Activated CD4-positive, alpha-beta memory T cell treated with anti-CD3 and anti-CD28 coated beads, Interleukin-2, amount 10 ng/mL, durations not matched to agents 7 days and 5 days (primary cell): ENCODE measurements around the gene POM121L2. TPM values are rescaled to one million over a fixed set of nuclear protein-coding genes. Genes with fewer than 3 reads are reported as not detected.

Source experiments
- CTCF ChIA-PET: fragments of 350-600 bp; sonication (Branson Sonifier 250); formaldehyde crosslinking; loops from one replicate; lab custom pipeline; 2021; ENCODE audit warnings: antibody characterized with exemption, inconsistent platforms; lab: Charles Lee
- POLR2A ChIA-PET: fragments of 350-600 bp; sonication (Branson Sonifier 250); formaldehyde crosslinking; loops from one replicate; lab custom pipeline; 2021; ENCODE audit warnings: antibody characterized with exemption; lab: Charles Lee
- DNase-seq: peaks from one replicate; pipeline ENCODE4 v3.0.0-alpha.2; 2020
- H3K27ac Mint-ChIP-seq: one replicate; pipeline ENCODE4 v1.8.0; 2021; ENCODE audit warnings: mild to moderate bottlenecking, mixed read lengths
- H3K27me3 Mint-ChIP-seq: one replicate; pipeline ENCODE4 v1.8.0; 2021; ENCODE audit warnings: mixed read lengths
- H3K36me3 Mint-ChIP-seq: one replicate; pipeline ENCODE4 v1.8.0; 2021; ENCODE audit warnings: low read depth, mixed read lengths
- H3K4me1 Mint-ChIP-seq: one replicate; pipeline ENCODE4 v1.8.0; 2021; ENCODE audit warnings: mixed read lengths
- H3K4me3 Mint-ChIP-seq: one replicate; pipeline ENCODE4 v1.8.0; 2021; ENCODE audit warnings: mild to moderate bottlenecking, mixed read lengths
- H3K9me3 Mint-ChIP-seq: one replicate; pipeline ENCODE4 v1.8.0; 2021; ENCODE audit warnings: mixed read lengths
- total RNA-seq, 2 experiments: library from RNA; stranded (reverse); gene quantifications; one replicate each; pipeline ENCODE4 v1.2.3, GENCODE V29; 2021

POM121L2 gene
- total RNA-seq = not detected

DNA sequence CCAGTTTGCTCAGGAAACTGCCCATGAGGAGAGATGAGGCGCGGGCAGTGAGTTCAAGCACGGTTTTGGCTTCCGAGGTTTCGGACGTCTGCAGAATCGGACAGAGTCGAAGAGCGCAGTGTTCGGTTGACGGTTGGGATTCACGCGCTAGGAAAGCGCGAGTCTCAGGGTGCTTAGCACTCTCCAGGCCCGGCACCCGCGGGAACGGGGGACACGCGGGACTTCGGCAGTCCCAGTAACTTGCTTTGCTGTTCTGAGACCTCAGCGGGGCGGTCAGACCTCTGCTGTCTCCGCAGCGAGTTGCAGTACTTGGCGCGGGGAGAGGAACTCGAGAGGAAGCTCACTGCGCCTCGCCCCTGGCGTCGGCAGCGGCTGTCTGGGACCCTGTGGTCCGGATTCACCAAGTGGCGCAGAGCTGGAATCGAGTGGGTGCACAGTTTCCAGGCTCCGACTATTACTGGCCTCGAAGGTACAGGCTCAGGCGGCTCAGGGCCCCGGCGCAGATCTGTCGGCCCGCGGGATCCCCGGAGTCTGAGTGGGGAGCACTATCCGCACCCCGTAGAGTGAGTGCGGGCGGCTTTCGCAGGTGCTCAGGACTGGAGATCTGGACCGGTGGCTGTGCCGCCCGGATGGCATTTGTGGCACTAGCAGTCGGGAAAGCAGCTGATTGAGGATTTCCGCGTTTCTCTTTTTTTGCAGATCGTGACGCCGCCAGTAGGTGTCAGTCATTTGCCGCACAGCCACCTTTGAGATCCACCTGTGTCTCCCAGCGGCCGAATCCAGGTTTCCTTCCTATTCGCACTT, at the start of gene POM121L2:
Gene POM121L2, minus strand, starts transcription at position 128 of the 804 bp plus-strand sequence. Its CDS starts 103 bp downstream, at position 25.
- DNase-seq = peak; percentile 73
- ChIA-PET CTCF (interaction anchor here (0.6 to 1.6 kb wide), 19 partner anchors 8 to 483 kb away, joined by 3 to 10 read pairs (median 3); no protein-coding TSS in a partner anchor), POLR2A (interaction anchor here (0.7 to 2.2 kb wide), 5 partner anchors 16 to 495 kb away, joined by 3 to 6 read pairs (median 3); partner anchors contain the start of gene ZNF184)
- H3K27ac Mint-ChIP-seq = no peak within 1 kb of the TSS
- peaks cover 12% of the 10 kb centered on the region for H3K4me1 Mint-ChIP-seq
- H3K27me3 Mint-ChIP-seq = peaks cover 75% of the 10 kb centered on the region
- no peaks in the 10 kb centered on the region for H3K36me3 Mint-ChIP-seq
- no peaks in the 10 kb centered on the region for H3K9me3 Mint-ChIP-seq
- H3K4me3 Mint-ChIP-seq = peak within 1 kb of the TSS; percentile 72

GRCh38 chr6:27359231-27359630, 47.2 kb upstream of the POM121L2 start:
- H3K4me1 Mint-ChIP-seq = no peaks in the 10 kb centered on the region
- ChIA-PET POLR2A (no interaction called here), CTCF (no interaction called here)
- no peak overlapping the region for H3K27ac Mint-ChIP-seq
- peaks cover 41% of the 10 kb centered on the region for H3K9me3 Mint-ChIP-seq
- peaks cover 3% of the 10 kb centered on the region for H3K27me3 Mint-ChIP-seq
- peaks cover 12% of the 10 kb centered on the region for H3K36me3 Mint-ChIP-seq
- no peak for DNase-seq
- no peak overlapping the region for H3K4me3 Mint-ChIP-seq

- CTCF ChIA-PET = no interaction called here
- Mint-ChIP-seq H3K27me3 (peaks cover 3% of the 10 kb centered on the region), H3K27ac (no peak overlapping the region), H3K4me3 (no peak overlapping the region), H3K4me1 (no peaks in the 10 kb centered on the region), H3K9me3 (peaks cover 42% of the 10 kb centered on the region), H3K36me3 (peaks cover 12% of the 10 kb centered on the region)
- DNase-seq = no peak
- POLR2A ChIA-PET = no interaction called here
These were observed 46.7 kb upstream of the POM121L2 start for GRCh38 chr6:27358786-27359185.

GRCh38 chr6:27352850-27353249, 40.8 kb upstream of the POM121L2 start:
- H3K27me3 Mint-ChIP-seq = peaks cover 7% of the 10 kb centered on the region
- ChIA-PET CTCF (no interaction called here), POLR2A (no interaction called here)
- H3K36me3 Mint-ChIP-seq = no peaks in the 10 kb centered on the region
- no peak overlapping the region for H3K27ac Mint-ChIP-seq
- no peaks in the 10 kb centered on the region for H3K4me1 Mint-ChIP-seq
- H3K9me3 Mint-ChIP-seq = peaks cover 14% of the 10 kb centered on the region
- no peak for DNase-seq
- no peak overlapping the region for H3K4me3 Mint-ChIP-seq

- Mint-ChIP-seq H3K4me3 (no peak overlapping the region), H3K4me1 (peaks cover 7% of the 10 kb centered on the region), H3K9me3 (no peaks in the 10 kb centered on the region), H3K36me3 (no peaks in the 10 kb centered on the region), H3K27ac (no peak overlapping the region), H3K27me3 (peaks cover 23% of the 10 kb centered on the region)
- ChIA-PET CTCF (interaction anchor here (0.9 to 1.1 kb wide), 2 partner anchors 19 to 22 kb away, joined by 3 read pairs; partner anchors contain the start of gene POM121L2), POLR2A (no interaction called here)
- no peak for DNase-seq
These were observed 22.1 kb upstream of the POM121L2 start for GRCh38 chr6:27334141-27334540.

DNA sequence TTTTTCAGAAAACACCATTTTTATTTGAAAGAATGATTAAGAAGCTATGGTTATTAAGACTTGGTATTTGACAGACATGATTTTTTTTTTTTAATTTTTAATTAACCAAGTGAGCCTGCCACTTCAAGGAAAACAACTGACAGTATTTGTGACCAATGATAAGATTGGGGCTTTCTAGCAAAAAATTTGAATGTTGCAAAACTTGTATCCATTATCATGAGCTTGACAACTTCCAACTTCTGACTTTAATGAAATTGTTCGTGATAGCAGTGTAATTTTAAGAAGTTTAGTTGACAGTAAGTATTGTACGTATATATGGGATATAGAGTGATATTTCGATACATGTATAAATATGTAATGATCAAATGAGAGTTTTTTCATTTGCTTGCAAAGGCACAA, 21.6 kb upstream of the POM121L2 start:
- no peak overlapping the region for H3K4me3 Mint-ChIP-seq
- H3K4me1 Mint-ChIP-seq = peaks cover 7% of the 10 kb centered on the region
- DNase-seq = no peak
- CTCF ChIA-PET = interaction anchor here (0.9 to 1.1 kb wide), 2 partner anchors 19 to 21 kb away, joined by 3 read pairs; partner anchors contain the start of gene POM121L2
- H3K36me3 Mint-ChIP-seq = no peaks in the 10 kb centered on the region
- H3K27ac Mint-ChIP-seq = no peak overlapping the region
- H3K27me3 Mint-ChIP-seq = peaks cover 24% of the 10 kb centered on the region
- POLR2A ChIA-PET = no interaction called here
- no peaks in the 10 kb centered on the region for H3K9me3 Mint-ChIP-seq

GRCh38 chr6:27332692-27333641, 20.9 kb upstream of the POM121L2 start:
- Mint-ChIP-seq H3K27ac (peak overlapping the region; percentile 21), H3K4me1 (peaks cover 7% of the 10 kb centered on the region), H3K36me3 (no peaks in the 10 kb centered on the region), H3K4me3 (peak overlapping the region; percentile 63), H3K27me3 (peaks cover 24% of the 10 kb centered on the region), H3K9me3 (no peaks in the 10 kb centered on the region)
- ChIA-PET CTCF (interaction anchor here (1.1 kb wide), 1 partner anchor 21 kb away, joined by 3 read pairs; the partner anchor contains the start of gene POM121L2), POLR2A (no interaction called here)
- no peak for DNase-seq

DNA sequence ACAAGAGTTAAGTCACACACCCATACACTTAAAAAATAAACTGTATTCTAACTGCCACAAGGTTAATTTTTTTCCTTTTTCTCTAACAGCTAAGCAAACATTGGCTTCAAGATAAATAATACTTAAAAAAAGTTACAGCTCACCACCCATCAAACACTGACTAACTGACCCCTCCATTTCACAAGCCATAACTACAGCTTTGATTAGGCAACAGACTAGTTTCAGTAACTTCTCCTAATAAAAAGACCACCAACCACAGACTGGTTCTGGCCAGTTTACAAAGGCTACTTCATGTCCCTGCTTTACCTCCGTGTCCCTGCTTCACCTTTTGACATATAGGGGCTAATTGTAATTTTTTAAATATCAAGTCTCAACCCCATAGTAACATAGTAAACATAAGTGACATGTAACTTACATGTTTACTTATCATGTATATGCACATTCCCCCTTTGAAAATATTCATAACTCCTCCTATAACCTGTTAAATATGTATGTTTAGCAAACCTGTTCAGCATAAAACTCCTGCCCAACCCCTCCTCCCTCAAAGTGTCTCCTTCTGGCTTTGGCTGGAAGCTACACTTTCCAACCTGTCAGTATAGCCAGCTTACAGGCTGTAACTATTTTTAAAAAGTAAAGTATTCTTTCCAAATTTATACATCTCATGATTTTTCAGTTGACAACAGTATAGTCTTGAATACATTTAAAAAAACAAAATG, 15.1 kb upstream of the POM121L2 start:
- ChIA-PET CTCF (no interaction called here), POLR2A (no interaction called here)
- Mint-ChIP-seq H3K27me3 (peaks cover 24% of the 10 kb centered on the region), H3K27ac (no peak overlapping the region), H3K36me3 (no peaks in the 10 kb centered on the region), H3K4me3 (no peak overlapping the region), H3K9me3 (no peaks in the 10 kb centered on the region), H3K4me1 (no peaks in the 10 kb centered on the region)
- DNase-seq = no peak

DNA sequence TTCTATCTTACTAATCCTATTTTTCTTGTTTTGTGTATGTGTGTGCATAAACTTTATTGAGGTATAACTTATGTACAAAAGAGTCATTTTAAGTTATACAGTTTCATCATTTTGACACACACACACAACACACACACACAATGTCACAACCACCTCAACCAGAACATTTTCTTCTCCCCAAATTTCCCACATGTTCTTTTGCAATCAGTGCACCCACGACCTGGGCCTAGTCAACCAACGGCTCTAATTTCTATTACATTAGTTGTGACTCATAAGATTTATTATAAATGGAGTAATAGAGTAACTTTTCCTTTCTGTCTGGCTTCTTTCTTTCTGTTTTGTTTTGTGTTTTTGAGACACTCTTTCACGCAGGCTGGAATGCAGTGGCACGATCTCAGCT, 9.8 kb upstream of the POM121L2 start:
- Mint-ChIP-seq H3K36me3 (no peaks in the 10 kb centered on the region), H3K27ac (no peak overlapping the region), H3K4me3 (no peak overlapping the region), H3K9me3 (no peaks in the 10 kb centered on the region), H3K27me3 (peaks cover 27% of the 10 kb centered on the region), H3K4me1 (no peaks in the 10 kb centered on the region)
- ChIA-PET CTCF (no interaction called here), POLR2A (no interaction called here)
- DNase-seq = no peak

DNA sequence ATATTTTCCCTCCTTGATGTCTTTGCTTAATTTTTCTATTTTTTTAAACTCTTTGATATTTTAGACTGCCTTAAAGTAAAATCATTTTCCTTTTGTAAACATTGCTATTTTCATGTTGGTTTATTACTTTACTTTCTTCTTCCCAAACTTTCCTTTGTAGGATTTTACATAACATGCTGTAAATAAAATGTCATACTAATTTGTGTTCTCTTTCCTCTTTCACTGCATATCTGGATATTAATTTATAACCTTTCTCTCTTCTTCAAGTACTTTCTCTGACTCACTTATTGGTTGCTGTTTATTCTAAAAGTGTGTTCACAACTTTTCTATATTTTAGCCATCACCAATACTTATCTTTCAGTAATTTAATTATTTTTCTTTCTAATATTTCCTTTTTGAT, 9.3 kb upstream of the POM121L2 start:
- Mint-ChIP-seq H3K36me3 (no peaks in the 10 kb centered on the region), H3K27me3 (peaks cover 27% of the 10 kb centered on the region), H3K27ac (no peak overlapping the region), H3K4me1 (no peaks in the 10 kb centered on the region), H3K9me3 (no peaks in the 10 kb centered on the region), H3K4me3 (no peak overlapping the region)
- CTCF ChIA-PET = no interaction called here
- POLR2A ChIA-PET = no interaction called here
- DNase-seq = no peak

GRCh38 chr6:27318973-27319372, 6.9 kb upstream of the POM121L2 start:
- no peaks in the 10 kb centered on the region for H3K9me3 Mint-ChIP-seq
- H3K4me3 Mint-ChIP-seq = no peak overlapping the region
- ChIA-PET POLR2A (no interaction called here), CTCF (no interaction called here)
- no peak for DNase-seq
- H3K27ac Mint-ChIP-seq = no peak overlapping the region
- H3K27me3 Mint-ChIP-seq = peaks cover 35% of the 10 kb centered on the region
- H3K4me1 Mint-ChIP-seq = no peaks in the 10 kb centered on the region
- H3K36me3 Mint-ChIP-seq = no peaks in the 10 kb centered on the region

- CTCF ChIA-PET = interaction anchor here (0.8 kb wide), 1 partner anchor 458 kb away, joined by 3 read pairs; no protein-coding TSS in a partner anchor
- H3K27me3 Mint-ChIP-seq = peaks cover 68% of the 10 kb centered on the region
- DNase-seq = no peak
These were observed 2.0 kb upstream of the POM121L2 start for GRCh38 chr6:27314046-27314445.

More at GRCh38 chr6:27314046-27314445, 2.0 kb upstream of the POM121L2 start:
- Mint-ChIP-seq H3K4me1 (peaks cover 12% of the 10 kb centered on the region), H3K9me3 (no peaks in the 10 kb centered on the region), H3K27ac (no peak overlapping the region), H3K4me3 (no peak overlapping the region), H3K36me3 (no peaks in the 10 kb centered on the region)
- POLR2A ChIA-PET = no interaction called here
